NCI-H526 (cell line): ENCODE measurements around the gene YTHDF1.
A peak's percentile ranks its signal among the peaks of the same experiment; 100 is the strongest.

Experiments used
- DNase-seq, 2 experiments: peaks; one replicate each; lab custom pipeline; 2025; lab: John Stamatoyannopoulos, UW

The YTHDF1 gene

GRCh38 chr20:63185215-63185796 lies 30.6 kb downstream of the YTHDF1 start:
- no peak for DNase-seq

GRCh38 chr20:63183422-63184146 lies 32.3 kb downstream of the YTHDF1 start:
- peak in 1 of 2 experiments; percentile 73 for DNase-seq

- no peak for DNase-seq
Measured at GRCh38 chr20:63182946-63183415, 33.0 kb downstream of the YTHDF1 start.

- DNase-seq = no peak
Measured at GRCh38 chr20:63182425-63182824, 33.5 kb downstream of the YTHDF1 start.

GRCh38 chr20:63181226-63181625 lies 34.7 kb downstream of the YTHDF1 start:
- no peak for DNase-seq

GRCh38 chr20:63180569-63181185 lies 35.3 kb downstream of the YTHDF1 start:
- DNase-seq = no peak

- DNase-seq = no peak
Measured at GRCh38 chr20:63179687-63180568, 36.0 kb downstream of the YTHDF1 start.

- peak in 1 of 2 experiments; percentile 88 for DNase-seq
Measured at GRCh38 chr20:63178889-63179686, 36.8 kb downstream of the YTHDF1 start.

- DNase-seq = peak in 1 of 2 experiments; percentile 51
Measured at GRCh38 chr20:63178446-63178820, 37.5 kb downstream of the YTHDF1 start.

GRCh38 chr20:63177785-63178445 lies 38.0 kb downstream of the YTHDF1 start:
- DNase-seq = peak in 1 of 2 experiments; percentile 58

GRCh38 chr20:63177134-63177784 lies 38.7 kb downstream of the YTHDF1 start:
- DNase-seq = peak in 1 of 2 experiments; percentile 52

GRCh38 chr20:63176427-63177133 lies 39.4 kb downstream of the YTHDF1 start:
- peak in 1 of 2 experiments; percentile 73 for DNase-seq

GRCh38 chr20:63176034-63176426 lies 39.9 kb downstream of the YTHDF1 start:
- DNase-seq = no peak

GRCh38 chr20:63175038-63175895 lies 40.7 kb downstream of the YTHDF1 start:
- peak in 1 of 2 experiments; percentile 80 for DNase-seq

- DNase-seq = peak in 1 of 2 experiments; percentile 69
Measured at GRCh38 chr20:63174309-63175037, 41.5 kb downstream of the YTHDF1 start.

- peak; percentile 57 to 81 for DNase-seq
Measured at GRCh38 chr20:63173552-63174191, 42.3 kb downstream of the YTHDF1 start.

- peak in 1 of 2 experiments; percentile 58 for DNase-seq
Measured at GRCh38 chr20:63172726-63173125, 43.2 kb downstream of the YTHDF1 start.
